PFSK-1 (cell line): ENCODE results near the gene PRX.

Experiments
- POLR2AphosphoS5 ChIP-seq: IDR thresholded peaks from 2 replicates; pipeline ENCODE4 v1.6.1; 2012; ENCODE audit warnings: low read depth, mild to moderate bottlenecking, control low read depth, low read length, moderate library complexity
- REST ChIP-seq, 2 experiments: IDR thresholded peaks; 2 replicates each; pipeline versions ENCODE4 v1.6.1 to v1.8.0; 2011 to 2012; ENCODE audit warnings: low read depth in 2 of 2, low read length in 2 of 2, control low read depth in 1 of 2, inconsistent platforms in 1 of 2, mild to moderate bottlenecking in 1 of 2, moderate library complexity in 1 of 2; ENCODE audit not compliant: insufficient read depth in 1 of 2
- TAF1 ChIP-seq: IDR thresholded peaks from 2 replicates; pipeline ENCODE4 v1.6.1; 2012; ENCODE audit warnings: low read length, control low read depth, borderline replicate concordance; ENCODE audit not compliant: insufficient read depth

GRCh38 chr19:40383668-40384248, 29.4 kb downstream of the PRX start:
- no peak for TF ChIP-seq POLR2AphosphoS5
- TF ChIP-seq TAF1: no peak
- TF ChIP-seq REST (IDR thresholded peaks at IDR 0.05; ENCODE audit: insufficient read depth in 1 of 2, low read depth in 2 of 2, low read length in 2 of 2): no peak
